GM12864 (cell line): ENCODE results near the gene ATP1A3.

Source experiments
- DNase-seq: peaks from one replicate; pipeline ENCODE4 v3.0.0-alpha.2; 2011; ENCODE audit warnings: low read depth
- H3K4me3 ChIP-seq: 2 replicates; pipeline ENCODE4 v1.5.1; 2011; ENCODE audit warnings: mild to moderate bottlenecking, low read depth, low read length, control low read depth
- TF ChIP-seq, protein P1 (sequence below): IDR thresholded peaks from 2 replicates; pipeline ENCODE4 v1.5.1; 2011; ENCODE audit warnings: low read depth, mild to moderate bottlenecking, moderate library complexity, low read length, control low read depth, inconsistent platforms; ENCODE audit errors: missing control alignments

ATP1A3 gene

DNA sequence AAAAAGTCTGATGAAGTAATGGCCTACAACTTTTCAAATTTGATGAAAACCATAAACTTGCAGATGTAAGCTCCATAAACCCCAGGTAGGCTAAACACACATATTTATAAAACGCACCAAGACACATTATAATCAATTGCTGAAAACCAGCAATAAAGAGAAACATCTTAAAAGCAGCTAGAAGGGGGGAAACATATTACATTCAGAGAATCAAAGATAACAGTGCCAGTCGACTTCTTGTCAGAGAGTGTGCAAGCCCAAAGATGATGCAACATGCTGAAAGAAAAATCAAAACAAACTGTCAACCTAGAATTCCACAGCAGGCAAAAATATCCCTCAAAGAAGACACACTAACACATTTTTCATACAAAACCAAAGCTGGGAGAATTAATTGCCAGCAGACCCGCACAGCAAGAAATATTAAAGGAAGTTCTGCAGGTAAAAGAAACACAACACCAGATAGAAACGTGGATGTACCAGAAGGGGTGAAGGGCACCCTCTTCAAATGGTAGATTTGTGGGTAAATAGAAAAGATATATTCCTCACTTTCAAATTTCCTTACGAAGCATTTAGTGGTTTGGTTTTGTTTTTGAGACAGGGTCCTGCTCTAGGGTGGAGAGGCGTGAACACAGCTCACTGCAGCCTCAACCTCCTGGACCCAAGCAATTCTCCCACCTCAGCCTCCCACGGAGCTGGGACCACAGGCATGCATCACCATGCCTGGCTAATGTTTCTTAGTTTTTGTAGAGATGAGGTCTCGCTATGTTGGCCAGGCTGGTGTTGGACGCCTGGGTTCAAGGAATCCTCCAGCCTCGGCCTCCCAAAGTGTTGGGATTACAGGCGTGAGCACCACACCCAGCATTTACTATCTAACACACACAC, 16.5 kb upstream of the ATP1A3 start:
- no peak for DNase-seq
- no peak overlapping the region for H3K4me3 ChIP-seq
- TF ChIP-seq, protein P1, sequence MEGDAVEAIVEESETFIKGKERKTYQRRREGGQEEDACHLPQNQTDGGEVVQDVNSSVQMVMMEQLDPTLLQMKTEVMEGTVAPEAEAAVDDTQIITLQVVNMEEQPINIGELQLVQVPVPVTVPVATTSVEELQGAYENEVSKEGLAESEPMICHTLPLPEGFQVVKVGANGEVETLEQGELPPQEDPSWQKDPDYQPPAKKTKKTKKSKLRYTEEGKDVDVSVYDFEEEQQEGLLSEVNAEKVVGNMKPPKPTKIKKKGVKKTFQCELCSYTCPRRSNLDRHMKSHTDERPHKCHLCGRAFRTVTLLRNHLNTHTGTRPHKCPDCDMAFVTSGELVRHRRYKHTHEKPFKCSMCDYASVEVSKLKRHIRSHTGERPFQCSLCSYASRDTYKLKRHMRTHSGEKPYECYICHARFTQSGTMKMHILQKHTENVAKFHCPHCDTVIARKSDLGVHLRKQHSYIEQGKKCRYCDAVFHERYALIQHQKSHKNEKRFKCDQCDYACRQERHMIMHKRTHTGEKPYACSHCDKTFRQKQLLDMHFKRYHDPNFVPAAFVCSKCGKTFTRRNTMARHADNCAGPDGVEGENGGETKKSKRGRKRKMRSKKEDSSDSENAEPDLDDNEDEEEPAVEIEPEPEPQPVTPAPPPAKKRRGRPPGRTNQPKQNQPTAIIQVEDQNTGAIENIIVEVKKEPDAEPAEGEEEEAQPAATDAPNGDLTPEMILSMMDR: no peak

DNA sequence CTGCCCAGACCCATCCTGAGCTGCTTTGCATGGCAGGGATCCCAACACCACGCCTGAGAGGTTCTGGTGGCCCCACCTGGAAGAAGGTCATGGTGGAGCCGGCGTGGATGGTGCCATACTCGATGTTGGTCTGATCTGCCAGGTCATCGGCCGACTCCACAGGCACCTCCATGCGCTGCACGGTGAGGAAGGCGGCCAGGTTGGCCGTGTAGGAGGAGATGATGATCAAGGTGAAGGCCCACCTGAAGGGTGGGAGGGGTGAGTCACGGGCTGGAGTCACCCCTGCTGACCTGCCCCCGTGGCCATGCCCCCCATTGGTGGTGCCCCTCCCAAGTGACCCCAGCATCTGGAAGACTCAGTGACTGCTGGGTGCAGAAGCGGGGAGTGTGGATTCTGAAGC, 12.5 kb upstream of the ATP1A3 start:
- TF ChIP-seq, protein P1: no peak
- H3K4me3 ChIP-seq: no peak overlapping the region
- DNase-seq: no peak

DNA sequence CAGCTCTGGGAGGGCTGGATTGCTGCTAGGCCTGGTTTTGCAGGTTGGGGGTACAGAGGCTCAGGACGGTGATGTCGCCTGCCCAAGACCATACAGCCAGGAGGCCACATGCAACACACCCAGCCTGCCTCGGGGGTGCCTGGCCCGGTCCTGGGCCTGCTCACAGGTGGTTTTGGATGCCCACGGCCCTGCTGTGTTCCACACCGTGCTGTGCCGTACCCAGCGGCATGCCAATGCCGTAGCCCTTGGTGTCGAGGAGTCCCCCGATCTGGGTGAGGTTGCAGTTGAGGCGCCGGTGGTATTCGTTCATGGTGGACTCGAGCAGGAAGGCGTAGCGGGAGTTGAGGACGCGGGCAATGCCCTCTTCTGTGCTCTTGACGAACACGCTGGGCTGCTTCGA, 11.5 kb upstream of the ATP1A3 start:
- no peak overlapping the region for H3K4me3 ChIP-seq
- TF ChIP-seq, protein P1: no peak
- no peak for DNase-seq

DNA sequence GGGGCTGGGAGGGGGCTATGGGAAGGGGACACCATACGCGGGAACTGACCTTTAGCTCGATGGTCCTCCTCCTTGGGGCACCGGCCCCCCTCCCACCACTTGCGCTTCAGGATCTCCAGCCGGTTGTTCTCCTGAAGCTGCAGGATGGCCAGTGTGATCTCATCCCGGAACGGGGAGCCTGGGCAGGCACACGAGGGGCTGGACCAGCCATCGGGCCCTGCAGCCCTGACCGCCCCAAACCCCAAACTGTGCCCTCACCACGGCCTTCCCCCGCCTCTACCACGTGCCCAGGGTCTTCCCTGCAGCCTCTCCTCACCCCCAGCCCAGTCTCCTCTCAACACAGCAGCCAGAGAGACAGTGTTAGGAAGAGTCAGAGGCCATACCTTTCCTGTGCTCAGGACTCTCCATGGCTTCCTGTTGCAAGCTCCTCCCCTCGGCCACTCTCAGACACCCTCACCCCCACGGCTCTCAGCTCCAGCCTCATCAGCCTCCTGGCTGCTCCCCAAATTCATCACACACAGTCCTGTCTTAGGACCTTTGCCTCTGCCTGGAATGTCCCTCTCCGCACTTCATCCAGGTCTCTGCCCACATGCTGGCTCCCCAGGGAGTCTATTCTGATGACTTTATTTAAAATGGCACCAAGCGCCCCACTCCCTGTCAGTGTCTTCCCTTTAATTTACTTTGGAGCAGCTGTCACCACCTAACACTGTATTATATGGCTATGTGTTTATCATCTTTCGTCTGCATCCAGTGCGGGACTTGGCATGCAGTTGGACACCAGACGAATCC, 9.7 kb upstream of the ATP1A3 start:
- H3K4me3 ChIP-seq: no peak overlapping the region
- TF ChIP-seq, protein P1: no peak
- DNase-seq: no peak

DNA sequence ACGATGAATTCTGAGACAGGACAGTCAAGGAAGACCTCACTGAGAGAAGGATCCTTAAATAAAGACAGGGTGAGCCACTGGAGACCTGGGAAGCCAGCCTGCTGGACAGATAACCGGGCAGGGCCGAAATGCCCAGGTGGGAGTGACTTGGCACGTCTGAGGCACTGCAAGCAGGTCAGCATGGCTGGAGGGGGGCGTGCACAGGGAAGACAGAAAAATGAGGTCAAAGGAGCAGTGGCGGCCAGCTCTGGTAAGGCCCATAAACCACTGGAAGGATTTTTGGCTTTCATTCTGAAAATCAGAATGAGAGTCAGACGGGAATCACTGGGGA, 5.8 kb upstream of the ATP1A3 start:
- TF ChIP-seq, protein P1: no peak
- DNase-seq: no peak
- no peak overlapping the region for H3K4me3 ChIP-seq

DNA sequence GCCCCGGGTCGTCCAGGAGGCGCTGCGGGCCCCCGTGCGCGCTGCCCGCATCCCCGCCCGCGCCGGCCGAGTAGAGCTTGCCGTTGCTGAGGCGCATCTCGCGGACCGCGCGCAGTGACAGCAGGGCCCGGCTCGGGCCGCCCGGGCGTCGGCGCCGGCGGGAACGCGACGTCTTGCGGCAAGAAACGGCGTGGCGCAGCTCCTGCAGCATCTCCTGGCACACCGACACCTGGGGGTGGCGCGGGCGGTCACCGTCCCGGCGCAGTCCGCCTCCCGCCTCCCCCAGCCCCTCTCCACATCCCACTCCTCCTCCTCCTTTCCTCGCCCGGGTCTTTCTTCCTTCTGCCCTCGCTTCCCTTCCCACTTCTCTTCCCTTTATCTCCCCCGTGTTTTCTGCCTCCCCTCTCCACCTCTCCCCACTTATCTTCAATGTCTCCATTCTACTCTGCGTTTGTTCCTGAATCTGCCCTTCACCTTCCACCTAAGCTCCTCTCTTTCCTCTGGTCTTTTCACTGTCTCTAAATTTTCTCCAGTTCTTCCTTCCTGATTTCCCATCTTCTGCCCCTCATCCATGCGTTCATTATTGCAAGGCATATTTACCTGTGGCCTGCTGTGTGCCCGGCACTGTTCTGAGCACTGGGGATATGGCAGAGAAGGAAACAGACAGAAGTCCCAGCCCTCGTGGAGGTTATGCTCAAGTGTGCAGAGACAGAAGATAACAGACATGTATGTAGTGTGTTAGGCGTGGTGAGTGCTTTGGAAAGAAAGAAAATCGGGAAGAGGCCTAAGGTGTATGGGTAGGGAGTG, 5.2 kb upstream of the ATP1A3 start:
- TF ChIP-seq, protein P1: no peak
- DNase-seq: no peak
- no peak overlapping the region for H3K4me3 ChIP-seq
